Endodermal cell (in vitro differentiated cells): Measurements from ENCODE around the gene CCR2. TPM values are rescaled to one million over a fixed set of nuclear protein-coding genes. Genes with fewer than 3 reads are reported as not detected.

Experiments used
- DNase-seq: peaks from one replicate; pipeline ENCODE4 v3.0.0-alpha.2; 2017
- H3K27ac ChIP-seq: 2 replicates; pipeline ENCODE4 v1.5.1; 2013; ENCODE audit warnings: mild to moderate bottlenecking, low read depth, low read length, moderate library complexity
- H3K27me3 ChIP-seq: 2 replicates; pipeline ENCODE4 v1.6.1; 2013; ENCODE audit warnings: mild to moderate bottlenecking, low read length, moderate library complexity; ENCODE audit not compliant: insufficient read depth, control insufficient read depth, poor library complexity, severe bottlenecking
- H3K36me3 ChIP-seq: 2 replicates; pipeline ENCODE4 v1.7.0; 2013; ENCODE audit warnings: mild to moderate bottlenecking, low read length, moderate library complexity; ENCODE audit not compliant: control insufficient read depth, insufficient read depth
- H3K4me1 ChIP-seq: one replicate; pipeline ENCODE4 v1.7.0; 2013; ENCODE audit warnings: low read length; ENCODE audit not compliant: control insufficient read depth, insufficient read depth
- H3K4me3 ChIP-seq: 2 replicates; pipeline ENCODE4 v1.5.1; 2013; ENCODE audit warnings: mild to moderate bottlenecking, low read length, moderate library complexity
- H3K9ac ChIP-seq: 2 replicates; pipeline ENCODE4 v1.6.1; 2013; ENCODE audit warnings: mild to moderate bottlenecking, low read length, moderate library complexity; ENCODE audit not compliant: poor library complexity, severe bottlenecking; ENCODE audit errors: extremely low read depth
- H3K9me3 ChIP-seq: 2 replicates; pipeline ENCODE4 v1.6.1; 2013; ENCODE audit warnings: mild to moderate bottlenecking, low read length, moderate library complexity; ENCODE audit not compliant: control insufficient read depth
- H3K27ac Mint-ChIP-seq: 2 replicates; pipeline ENCODE4 v1.8.0; 2020; ENCODE audit warnings: mixed read lengths
- H3K27me3 Mint-ChIP-seq: 2 replicates; pipeline ENCODE4 v1.8.0; 2021; ENCODE audit warnings: mild to moderate bottlenecking, mixed read lengths; ENCODE audit not compliant: insufficient read depth
- H3K36me3 Mint-ChIP-seq: 2 replicates; pipeline ENCODE4 v1.8.0; 2020; ENCODE audit warnings: low read depth, mixed read lengths
- H3K4me1 Mint-ChIP-seq: 2 replicates; pipeline ENCODE4 v1.8.0; 2020; ENCODE audit warnings: mixed read lengths
- H3K4me3 Mint-ChIP-seq: 2 replicates; pipeline ENCODE4 v1.8.0; 2020; ENCODE audit warnings: mild to moderate bottlenecking, moderate library complexity, mixed read lengths
- H3K9me3 Mint-ChIP-seq: 2 replicates; pipeline ENCODE4 v1.8.0; 2020; ENCODE audit warnings: mild to moderate bottlenecking, mixed read lengths
- CTCF ChIP-seq: fragments of 200-600 bp; sonication (generic); conservative IDR thresholded peaks from 2 replicates; pipeline ENCODE4 v1.5.0; 2021; ENCODE audit warnings: antibody characterized with exemption, mild to moderate bottlenecking
- WGBS, 2 experiments: methylation state at CpG; one replicate each; pipeline versions ENCODE4 v1.1.5 to v1.1.7; 2013; ENCODE audit warnings: missing lambda C conversion rate in 2 of 2, mixed read lengths in 1 of 2; ENCODE audit not compliant: insufficient coverage in 1 of 2, insufficient read length in 1 of 2; 5-methylcytosine and 5-hydroxymethylcytosine counted together
- total RNA-seq, 2 donors: library from RNA; stranded (reverse); fragmentation: NEBNext Ultra II Directional in 1 of 2; extraction: Animal tissue kit (Norgen Biotek cat#: 25700) in 1 of 2; gene quantifications; 2 replicates in 1 of 2; 3 replicates in 1 of 2; pipeline ENCODE4 v1.2.1, GENCODE V29; 2021

Gene CCR2
- total RNA-seq, 2 donors from 2014 or later: not detected

DNA sequence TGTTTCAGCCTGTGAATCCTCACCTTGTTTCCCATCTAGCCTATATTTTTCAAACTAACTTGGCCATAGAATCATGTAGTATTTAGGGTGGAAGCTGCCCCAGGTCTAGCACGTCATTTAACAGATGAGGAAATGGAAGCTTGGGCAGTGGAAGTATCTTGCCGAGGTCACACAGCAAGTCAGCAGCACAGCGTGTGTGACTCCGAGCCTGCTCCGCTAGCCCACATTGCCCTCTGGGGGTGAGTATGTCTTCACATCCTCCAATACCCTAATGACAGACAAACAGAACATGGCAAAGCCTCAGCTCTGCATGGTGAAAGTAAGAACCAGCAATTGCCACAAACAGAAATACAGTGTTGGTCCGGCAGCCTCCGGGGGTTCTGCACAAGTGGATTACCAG, 14.7 kb downstream of the CCR2 start:
- peak; percentile 80 for TF ChIP-seq CTCF
- Mint-ChIP-seq H3K27me3 (no peaks in the 10 kb centered on the region), H3K36me3 (no peaks in the 10 kb centered on the region), H3K4me1 (peaks cover 5% of the 10 kb centered on the region), H3K27ac (no peak overlapping the region), H3K4me3 (no peak overlapping the region), H3K9me3 (no peaks in the 10 kb centered on the region)
- Histone ChIP-seq H3K4me1 (peaks cover 9% of the 10 kb centered on the region), H3K9me3 (no peaks in the 10 kb centered on the region), H3K4me3 (no peak overlapping the region), H3K36me3 (no peaks in the 10 kb centered on the region), H3K27ac (no peak overlapping the region), H3K27me3 (no peaks in the 10 kb centered on the region), H3K9ac (no peak overlapping the region)
- WGBS, 2 experiments: 68 to 100% methylated on average over 1 to 7 of the region's 7 CpGs
- DNase-seq: peak; percentile 88

GRCh38 chr3:46369151-46369550, 15.2 kb downstream of the CCR2 start:
- no peaks in the 10 kb centered on the region for H3K27me3 Mint-ChIP-seq
- H3K4me1 Mint-ChIP-seq: peaks cover 5% of the 10 kb centered on the region
- H3K36me3 ChIP-seq: no peaks in the 10 kb centered on the region
- H3K36me3 Mint-ChIP-seq: no peaks in the 10 kb centered on the region
- H3K4me3 ChIP-seq: no peak overlapping the region
- H3K9me3 Mint-ChIP-seq: no peaks in the 10 kb centered on the region
- no peak for TF ChIP-seq CTCF
- H3K27ac Mint-ChIP-seq: no peak overlapping the region
- H3K27me3 ChIP-seq: no peaks in the 10 kb centered on the region
- no peak overlapping the region for H3K4me3 Mint-ChIP-seq
- H3K9me3 ChIP-seq: no peaks in the 10 kb centered on the region
- DNase-seq: no peak
- H3K9ac ChIP-seq: no peak overlapping the region
- H3K4me1 ChIP-seq: peaks cover 9% of the 10 kb centered on the region
- 96 to 100% methylated on average over 2 to 4 of the region's 4 CpGs for WGBS, 2 experiments
- no peak overlapping the region for H3K27ac ChIP-seq

GRCh38 chr3:46369675-46370132, 15.8 kb downstream of the CCR2 start:
- Histone ChIP-seq H3K27ac (no peak overlapping the region), H3K9me3 (no peaks in the 10 kb centered on the region), H3K4me1 (peaks cover 9% of the 10 kb centered on the region), H3K4me3 (no peak overlapping the region), H3K27me3 (no peaks in the 10 kb centered on the region), H3K9ac (no peak overlapping the region), H3K36me3 (no peaks in the 10 kb centered on the region)
- Mint-ChIP-seq H3K27me3 (peaks cover 1% of the 10 kb centered on the region), H3K4me3 (no peak overlapping the region), H3K9me3 (no peaks in the 10 kb centered on the region), H3K4me1 (peaks cover 5% of the 10 kb centered on the region), H3K36me3 (no peaks in the 10 kb centered on the region), H3K27ac (no peak overlapping the region)
- no peak for DNase-seq
- no peak for TF ChIP-seq CTCF
- WGBS, 2 experiments: 79 to 94% methylated on average over 2 to 6 of the region's 6 CpGs
